ENCODE results near the gene KRT86.
"Not testable (repeated sequence)": the region's sequence is repeated elsewhere in the genome, so short reads cannot be mapped to it uniquely, and the experiment has no call there.

KRT86 gene

DNA sequence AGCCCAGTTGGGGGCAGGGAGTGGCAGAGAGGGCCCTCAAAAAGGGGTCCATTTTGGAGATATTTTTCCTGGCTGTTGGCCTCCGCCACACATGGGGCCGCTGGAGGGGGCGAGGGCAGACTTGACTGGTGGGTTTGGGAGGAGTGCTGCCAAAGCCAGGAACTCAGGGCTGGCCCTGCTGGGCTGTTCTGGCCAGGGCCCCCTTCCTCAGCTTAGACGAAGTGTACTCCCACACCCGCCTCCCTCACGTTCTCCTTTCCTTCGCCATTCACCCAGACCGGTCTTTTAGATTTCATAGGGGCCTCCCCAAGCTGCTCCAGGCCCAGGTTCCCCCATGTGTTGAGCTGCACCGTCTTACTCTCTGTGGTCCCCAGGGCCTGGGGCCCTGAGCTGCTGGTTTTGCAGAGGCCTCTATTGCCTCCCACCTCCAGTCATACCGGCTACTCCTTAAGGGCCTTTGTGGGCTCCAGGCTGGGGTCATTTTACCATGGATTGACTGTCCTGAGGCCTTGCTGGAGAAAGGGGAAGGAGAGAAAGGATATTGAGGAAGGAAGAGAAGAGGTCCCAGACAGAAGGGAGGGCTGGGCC, 40.1 kb upstream of the KRT86 start:
- H3K4me1 ChIP-seq (ENCODE audit: insufficient read depth, low read length), result peaks cover 25% of the 10 kb centered on the region
- H3K36me3 ChIP-seq (ENCODE audit: insufficient read depth, low read length), result no peaks in the 10 kb centered on the region
- H3K9me3 ChIP-seq (ENCODE audit: control insufficient read depth, insufficient read depth, low read length), result no peaks in the 10 kb centered on the region
- H3K9ac ChIP-seq (ENCODE audit: low read depth, low read length), result no peak overlapping the region

DNA sequence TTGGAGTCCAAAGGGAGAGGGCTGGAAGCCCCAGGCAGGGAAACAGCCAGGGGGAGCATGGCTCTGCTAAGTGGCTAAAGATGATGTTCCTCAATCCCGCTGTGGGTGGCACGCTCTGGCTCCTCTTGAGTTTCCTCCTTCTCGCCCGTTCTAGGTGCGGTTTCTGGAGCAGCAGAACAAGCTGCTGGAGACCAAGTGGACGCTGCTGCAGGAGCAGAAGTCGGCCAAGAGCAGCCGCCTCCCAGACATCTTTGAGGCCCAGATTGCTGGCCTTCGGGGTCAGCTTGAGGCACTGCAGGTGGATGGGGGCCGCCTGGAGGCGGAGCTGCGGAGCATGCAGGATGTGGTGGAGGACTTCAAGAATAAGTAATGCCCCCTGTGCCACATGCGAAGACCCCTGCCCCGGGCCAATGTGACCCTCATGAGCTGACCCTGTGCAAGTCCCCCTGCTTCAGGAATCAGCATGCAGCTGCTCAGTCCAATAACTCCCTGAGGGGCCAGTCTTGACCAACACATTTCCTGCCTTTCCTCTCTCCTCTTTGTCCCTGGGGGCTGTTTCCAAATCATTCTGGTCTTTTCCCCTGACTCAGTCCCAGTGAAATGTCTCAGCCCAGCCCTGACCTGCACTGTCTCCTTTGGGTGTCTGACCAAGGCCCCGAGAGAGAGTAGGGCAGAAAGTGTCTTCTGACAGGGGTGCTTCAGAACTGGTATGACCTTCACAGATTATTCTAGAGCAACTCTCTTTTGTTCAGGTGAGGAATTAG, 39.3 kb upstream of the KRT86 start:
- H3K9ac ChIP-seq (ENCODE audit: low read depth, low read length), result no peak overlapping the region
- H3K4me1 ChIP-seq (ENCODE audit: insufficient read depth, low read length), result peaks cover 25% of the 10 kb centered on the region
- no peaks in the 10 kb centered on the region for H3K36me3 ChIP-seq (ENCODE audit: insufficient read depth, low read length)
- H3K9me3 ChIP-seq (ENCODE audit: control insufficient read depth, insufficient read depth, low read length), result no peaks in the 10 kb centered on the region

DNA sequence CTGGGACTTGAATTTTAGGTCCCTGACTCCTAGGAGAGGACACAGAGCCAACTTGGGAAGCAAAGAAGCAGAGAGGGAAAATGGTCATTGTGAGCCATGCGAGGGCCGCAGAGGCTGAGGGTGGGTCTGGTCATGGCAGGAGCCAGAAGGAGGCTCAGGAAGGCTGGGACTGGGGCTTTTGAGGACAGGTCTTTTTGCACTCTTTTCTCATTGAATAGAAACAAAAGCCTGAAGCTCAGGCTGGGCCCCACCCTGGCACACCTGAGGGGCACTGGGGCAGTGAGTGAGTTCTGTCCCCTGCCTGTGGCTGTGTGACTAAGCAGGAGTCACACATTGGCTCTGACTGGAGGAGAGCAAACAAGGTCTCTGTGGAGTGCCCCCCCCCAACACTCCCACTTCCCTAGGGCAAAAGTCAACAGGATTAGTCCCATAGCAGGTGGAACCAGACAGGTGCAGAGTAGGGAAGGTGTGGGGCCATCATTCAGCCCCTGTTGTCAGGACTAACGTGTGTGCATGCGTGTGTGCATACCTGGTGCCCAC, 38.6 kb upstream of the KRT86 start:
- Histone ChIP-seq H3K36me3 (ENCODE audit: insufficient read depth, low read length) (no peaks in the 10 kb centered on the region), H3K4me1 (ENCODE audit: insufficient read depth, low read length) (peaks cover 20% of the 10 kb centered on the region), H3K9me3 (ENCODE audit: control insufficient read depth, insufficient read depth, low read length) (no peaks in the 10 kb centered on the region), H3K9ac (ENCODE audit: low read depth, low read length) (no peak overlapping the region)

DNA sequence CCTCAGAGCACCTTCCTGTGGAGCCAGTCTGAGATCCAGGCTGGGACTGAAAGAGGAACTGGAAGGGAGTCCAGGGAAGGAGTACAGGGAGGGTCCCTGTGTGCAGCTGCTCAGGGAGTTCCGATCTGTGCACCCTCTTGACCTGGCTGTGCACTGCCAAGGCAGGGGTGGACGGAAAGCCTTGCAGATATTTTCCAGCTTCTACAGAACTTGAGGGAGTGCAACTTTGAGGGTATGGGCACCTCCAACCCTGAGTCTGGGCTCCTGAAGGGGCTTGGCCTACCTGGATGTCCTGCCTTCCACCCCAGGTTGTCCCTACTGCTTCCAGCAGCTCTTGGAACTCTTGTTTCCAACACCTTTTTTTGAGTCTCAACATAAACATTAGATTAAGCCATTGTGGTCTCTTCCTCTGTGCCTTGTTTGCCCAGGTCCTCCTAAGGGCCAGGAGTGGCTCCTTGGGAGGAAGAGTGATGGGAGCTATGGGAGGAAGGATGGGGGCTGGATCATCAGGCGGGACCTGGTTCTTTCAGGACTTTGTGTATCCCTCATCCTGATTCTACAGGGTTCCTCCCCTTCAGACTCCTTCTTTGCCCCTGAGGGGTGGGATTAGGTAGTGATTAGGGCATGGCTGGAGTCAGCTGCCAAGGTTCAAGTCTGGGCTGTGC, 37.9 kb upstream of the KRT86 start:
- H3K9ac ChIP-seq (ENCODE audit: low read depth, low read length), result no peak overlapping the region
- no peaks in the 10 kb centered on the region for H3K36me3 ChIP-seq (ENCODE audit: insufficient read depth, low read length)
- no peaks in the 10 kb centered on the region for H3K9me3 ChIP-seq (ENCODE audit: control insufficient read depth, insufficient read depth, low read length)
- H3K4me1 ChIP-seq (ENCODE audit: insufficient read depth, low read length), result peaks cover 18% of the 10 kb centered on the region; the same call in 1 of the 2 replicates

DNA sequence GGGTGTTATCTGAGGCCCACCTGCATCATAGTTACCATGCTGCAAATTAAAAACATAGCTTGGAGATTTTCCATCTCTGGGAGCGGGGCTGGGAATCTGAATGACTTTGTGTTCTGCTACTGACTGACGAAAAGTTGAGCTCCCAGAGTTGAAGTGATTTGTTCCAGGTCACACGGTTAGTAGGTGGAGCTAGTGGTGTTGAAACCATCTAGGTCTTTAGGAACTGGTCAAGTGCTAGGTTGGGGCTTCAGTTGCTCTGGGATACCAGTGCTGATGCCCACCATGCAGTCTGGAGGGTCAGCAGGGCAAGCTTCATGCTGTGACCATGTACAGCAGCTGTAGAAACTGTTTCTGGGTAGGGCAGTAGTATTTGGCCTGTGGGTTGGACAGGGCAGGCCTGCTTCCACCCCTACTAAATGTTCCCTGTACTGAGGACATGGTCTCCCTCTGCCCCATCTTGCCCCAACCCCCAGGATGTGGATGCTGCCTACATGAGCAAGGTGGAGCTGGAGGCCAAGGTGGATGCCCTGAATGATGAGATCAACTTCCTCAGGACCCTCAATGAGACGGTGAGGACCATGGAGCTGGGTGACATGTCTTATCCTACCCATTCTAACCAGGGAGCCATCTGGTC, 36.1 kb upstream of the KRT86 start:
- Histone ChIP-seq H3K9ac (ENCODE audit: low read depth, low read length) (no peak overlapping the region), H3K9me3 (ENCODE audit: control insufficient read depth, insufficient read depth, low read length) (no peaks in the 10 kb centered on the region), H3K36me3 (ENCODE audit: insufficient read depth, low read length) (no peaks in the 10 kb centered on the region), H3K4me1 (ENCODE audit: insufficient read depth, low read length) (peaks cover 9% of the 10 kb centered on the region; the same call in 1 of the 2 replicates)

DNA sequence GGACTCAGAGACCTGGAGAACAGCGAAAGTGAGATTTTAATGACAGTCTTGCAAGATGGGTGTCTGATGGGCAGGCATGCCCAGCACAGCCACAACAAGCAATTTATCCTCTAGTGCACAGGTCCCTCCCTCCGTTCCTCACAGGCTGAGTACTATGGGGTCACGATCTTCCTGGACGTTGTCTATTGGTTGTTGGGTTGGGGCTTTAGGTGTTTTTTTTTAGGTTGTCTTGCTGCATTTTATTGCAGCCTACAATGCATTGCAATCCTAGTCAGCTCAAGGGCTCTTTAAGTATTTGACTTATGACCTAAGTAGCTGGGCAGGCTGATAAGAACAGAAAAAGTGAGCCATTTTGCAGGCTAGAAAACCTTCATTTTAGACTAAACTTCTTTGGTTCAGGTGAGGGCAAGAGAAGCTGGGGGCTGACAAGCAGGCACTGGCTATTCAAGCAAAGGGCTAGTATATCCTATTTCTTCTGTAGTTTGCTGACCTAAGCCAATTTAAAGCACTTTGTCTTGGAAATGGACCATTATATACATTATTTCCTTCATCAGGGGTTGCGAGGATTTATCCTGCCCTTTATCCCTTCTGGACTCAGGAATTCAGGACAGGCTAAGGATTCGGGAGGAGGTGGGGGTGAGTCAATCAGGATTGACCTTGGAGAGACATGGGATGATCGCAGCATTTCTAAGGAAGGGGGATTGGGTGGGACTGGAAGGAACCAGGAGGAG, 35.4 kb upstream of the KRT86 start:
- no peaks in the 10 kb centered on the region for H3K36me3 ChIP-seq (ENCODE audit: insufficient read depth, low read length)
- no peak overlapping the region for H3K9ac ChIP-seq (ENCODE audit: low read depth, low read length)
- peaks cover 14% of the 10 kb centered on the region; the same call in 1 of the 2 replicates for H3K4me1 ChIP-seq (ENCODE audit: insufficient read depth, low read length)
- H3K9me3 ChIP-seq (ENCODE audit: control insufficient read depth, insufficient read depth, low read length), result no peaks in the 10 kb centered on the region

DNA sequence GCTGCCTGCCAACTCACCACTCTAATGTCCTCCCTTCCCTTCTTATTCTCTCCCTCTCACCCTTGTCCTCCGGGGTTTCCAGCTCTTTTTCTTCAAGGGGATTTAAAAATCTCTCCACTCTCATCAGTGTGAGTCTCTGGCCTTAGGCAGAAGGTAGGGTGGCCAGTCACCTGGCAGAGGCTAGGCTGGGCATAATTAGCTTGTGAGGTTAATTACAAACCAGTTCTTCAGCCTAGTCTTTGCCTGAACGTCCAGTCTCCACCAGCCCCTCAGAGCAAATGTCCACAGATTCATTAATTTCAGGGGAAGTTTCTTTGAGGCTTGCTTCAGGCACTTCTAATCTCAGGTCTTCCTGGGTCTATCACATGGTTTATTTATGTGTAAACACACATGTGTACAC, 34.7 kb upstream of the KRT86 start:
- Histone ChIP-seq H3K4me1 (ENCODE audit: insufficient read depth, low read length) (peaks cover 20% of the 10 kb centered on the region; the same call in 1 of the 2 replicates), H3K36me3 (ENCODE audit: insufficient read depth, low read length) (no peaks in the 10 kb centered on the region), H3K9me3 (ENCODE audit: control insufficient read depth, insufficient read depth, low read length) (no peaks in the 10 kb centered on the region), H3K9ac (ENCODE audit: low read depth, low read length) (no peak overlapping the region)

DNA sequence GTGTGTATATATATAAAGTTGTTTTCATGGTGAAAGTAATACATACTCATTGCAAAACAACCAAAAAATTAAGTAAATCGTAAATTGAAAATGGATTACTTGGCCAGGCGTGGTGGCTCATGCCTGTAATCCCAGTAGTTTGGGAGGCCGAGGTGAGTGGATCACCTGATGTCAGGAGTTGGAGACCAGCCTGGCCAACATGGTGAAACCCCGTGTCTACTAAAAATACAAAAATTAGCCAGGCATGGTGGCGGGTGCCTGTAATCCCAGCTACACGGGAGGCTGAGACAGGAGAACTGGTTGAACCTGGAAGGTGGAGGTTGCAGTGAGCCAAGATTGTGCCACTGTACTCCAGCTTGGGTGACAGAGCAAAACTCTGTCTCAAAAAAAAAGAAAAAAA, 34.2 kb upstream of the KRT86 start:
- not testable (repeated sequence) for H3K9me3 ChIP-seq (ENCODE audit: control insufficient read depth, insufficient read depth, low read length); H3K9ac ChIP-seq (ENCODE audit: low read depth, low read length); H3K36me3 ChIP-seq (ENCODE audit: insufficient read depth, low read length)
- H3K4me1 ChIP-seq (ENCODE audit: insufficient read depth, low read length), result peaks cover 20% of the 10 kb centered on the region; the same call in 1 of the 2 replicates

DNA sequence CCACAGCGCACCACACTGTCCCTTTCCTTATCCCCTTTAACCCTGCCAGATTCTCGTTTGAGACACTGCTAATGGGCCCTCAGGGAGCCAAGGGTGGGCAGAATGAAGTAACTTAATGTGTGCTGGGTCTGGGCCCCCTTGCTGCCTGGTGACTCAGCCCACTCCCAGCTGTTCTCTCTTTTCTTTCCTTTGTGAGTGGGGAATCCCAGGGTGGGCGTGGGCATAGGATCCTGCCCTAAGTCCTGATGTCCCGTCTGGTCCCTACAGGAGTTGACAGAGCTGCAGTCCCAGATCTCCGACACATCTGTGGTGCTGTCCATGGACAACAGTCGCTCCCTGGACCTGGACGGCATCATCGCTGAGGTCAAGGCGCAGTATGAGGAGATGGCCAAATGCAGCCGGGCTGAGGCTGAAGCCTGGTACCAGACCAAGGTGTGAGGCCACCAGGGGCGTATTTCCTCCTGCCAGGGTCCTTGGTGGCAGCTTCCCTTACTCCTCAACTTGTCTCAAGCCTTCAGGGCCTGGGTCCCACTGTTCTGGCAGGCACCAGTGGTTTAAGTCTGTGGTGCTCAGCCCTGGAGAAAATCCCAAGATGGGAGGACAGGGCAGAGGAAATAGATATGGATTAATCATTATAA, 33.1 kb upstream of the KRT86 start:
- Histone ChIP-seq H3K9ac (ENCODE audit: low read depth, low read length) (no peak overlapping the region), H3K9me3 (ENCODE audit: control insufficient read depth, insufficient read depth, low read length) (no peaks in the 10 kb centered on the region), H3K4me1 (ENCODE audit: insufficient read depth, low read length) (peaks cover 26% of the 10 kb centered on the region; the same call in 1 of the 2 replicates), H3K36me3 (ENCODE audit: insufficient read depth, low read length) (no peaks in the 10 kb centered on the region)

DNA sequence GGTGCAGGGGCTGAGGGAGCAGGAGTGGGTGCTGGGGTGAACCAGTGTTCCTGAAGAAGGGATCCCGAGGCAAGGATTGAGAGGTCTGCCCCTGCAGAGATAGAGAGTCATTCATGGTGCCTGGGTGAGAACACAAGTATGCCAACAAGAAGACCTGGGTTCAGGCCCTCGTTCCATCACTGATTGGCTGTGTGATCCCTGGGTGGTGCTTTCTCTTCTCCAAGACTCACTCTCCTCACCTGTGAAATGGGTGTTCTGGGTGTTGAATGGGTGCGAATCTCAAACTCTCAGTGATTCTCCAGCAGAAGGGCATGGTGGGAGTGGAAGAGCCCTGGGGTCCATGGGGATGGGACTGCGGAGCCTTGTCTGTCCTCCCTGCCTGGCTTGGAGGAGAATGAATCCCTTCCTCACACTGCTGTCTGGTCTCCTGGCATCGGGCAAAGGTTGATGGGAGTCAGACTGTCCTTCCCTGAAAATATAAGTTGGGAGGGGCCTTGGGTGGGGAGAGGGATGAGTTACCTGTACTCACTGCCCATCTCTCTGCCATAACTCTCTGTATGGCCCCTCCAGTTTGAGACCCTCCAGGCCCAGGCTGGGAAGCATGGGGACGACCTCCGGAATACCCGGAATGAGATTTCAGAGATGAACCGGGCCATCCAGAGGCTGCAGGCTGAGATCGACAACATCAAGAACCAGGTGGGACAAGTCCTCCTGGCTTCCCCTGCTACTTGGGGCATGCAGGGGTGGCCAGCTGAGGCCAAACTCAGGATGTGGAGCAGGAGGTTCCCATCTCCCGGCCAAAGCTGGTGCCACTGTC, 31.8 kb upstream of the KRT86 start:
- H3K9me3 ChIP-seq (ENCODE audit: control insufficient read depth, insufficient read depth, low read length), result no peaks in the 10 kb centered on the region
- peaks cover 34% of the 10 kb centered on the region for H3K4me1 ChIP-seq (ENCODE audit: insufficient read depth, low read length)
- H3K9ac ChIP-seq (ENCODE audit: low read depth, low read length), result no peak overlapping the region
- no peaks in the 10 kb centered on the region for H3K36me3 ChIP-seq (ENCODE audit: insufficient read depth, low read length)

DNA sequence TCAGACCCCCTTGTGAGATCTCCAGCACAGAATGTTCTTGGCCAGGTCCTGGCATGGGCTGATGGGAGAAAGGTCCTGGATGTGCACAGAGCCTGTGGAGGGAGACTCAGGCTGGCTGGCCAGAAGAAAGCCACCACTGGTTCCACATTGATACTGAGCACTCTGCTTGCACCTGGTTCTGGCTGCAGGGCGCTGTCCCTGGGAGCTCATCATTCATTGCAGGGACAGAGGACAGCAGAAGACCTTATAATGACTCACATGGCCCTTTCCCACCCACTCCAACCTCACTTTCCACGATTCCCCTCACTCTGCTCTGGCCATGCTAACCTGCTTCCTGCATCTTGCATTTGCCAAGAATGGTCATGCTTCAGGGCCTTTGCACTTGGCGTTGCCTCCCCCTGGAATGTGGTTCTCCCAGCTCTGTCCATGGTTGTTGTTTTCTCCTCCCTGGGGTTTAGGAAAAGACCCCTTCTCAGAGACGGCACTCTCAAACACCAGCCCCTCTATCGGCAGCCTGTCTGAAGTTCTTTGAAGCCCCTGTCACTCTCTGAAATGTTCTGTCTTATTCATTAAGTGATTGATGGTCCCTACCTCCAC, 31.1 kb upstream of the KRT86 start:
- H3K9ac ChIP-seq (ENCODE audit: low read depth, low read length), result no peak overlapping the region
- no peaks in the 10 kb centered on the region for H3K9me3 ChIP-seq (ENCODE audit: control insufficient read depth, insufficient read depth, low read length)
- peaks cover 39% of the 10 kb centered on the region for H3K4me1 ChIP-seq (ENCODE audit: insufficient read depth, low read length)
- no peaks in the 10 kb centered on the region for H3K36me3 ChIP-seq (ENCODE audit: insufficient read depth, low read length)

DNA sequence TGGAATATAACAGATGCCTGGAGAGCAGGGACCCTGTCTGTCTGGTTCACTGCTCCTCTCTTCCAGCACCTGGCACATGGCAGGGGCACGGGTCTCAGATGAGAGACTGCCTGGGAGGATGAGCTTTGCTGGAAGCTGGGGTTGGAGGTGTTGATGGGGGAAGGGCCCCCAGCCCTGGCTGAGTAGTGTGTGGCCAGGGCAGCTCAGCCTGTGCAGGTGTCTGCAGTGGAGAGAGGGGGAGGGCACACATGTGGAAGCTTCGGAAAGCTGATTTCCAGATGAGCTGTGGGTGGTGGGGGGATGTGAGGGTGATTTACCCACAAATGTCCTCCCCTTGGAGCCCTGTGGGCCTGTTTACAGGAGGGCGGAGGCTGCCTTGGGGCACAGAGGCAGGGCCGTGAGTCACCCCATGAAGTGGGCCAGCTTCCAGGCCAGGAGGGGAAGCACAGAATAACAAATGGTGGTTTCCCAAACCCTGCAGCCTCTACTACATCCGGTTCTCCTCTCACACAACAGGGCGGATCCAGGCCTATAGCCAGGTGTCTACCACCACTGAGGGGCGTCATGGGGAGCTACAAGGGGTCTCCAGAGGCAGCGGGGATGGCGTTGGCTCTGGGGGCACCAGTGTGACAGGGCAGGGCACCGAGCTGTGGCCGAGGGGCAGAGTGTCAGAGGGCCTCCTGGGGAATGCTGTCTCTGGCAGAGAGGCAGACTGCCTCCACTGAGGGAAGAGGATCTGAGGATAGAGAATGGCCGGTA, 30.4 kb upstream of the KRT86 start:
- no peak overlapping the region for H3K9ac ChIP-seq (ENCODE audit: low read depth, low read length)

More for the DNA sequence above, 30.4 kb upstream of the KRT86 start:
- Histone ChIP-seq H3K4me1 (ENCODE audit: insufficient read depth, low read length) (peaks cover 39% of the 10 kb centered on the region), H3K9me3 (ENCODE audit: control insufficient read depth, insufficient read depth, low read length) (no peaks in the 10 kb centered on the region), H3K36me3 (ENCODE audit: insufficient read depth, low read length) (no peaks in the 10 kb centered on the region)

Data from ES-I3 (cell line).